SIG-M5 (cell line): ENCODE results near the gene OR6C70.
"Not testable (repeated sequence)": the region's sequence is repeated elsewhere in the genome, so short reads cannot be mapped to it uniquely, and the experiment has no call there.

Experiments
- DNase-seq: peaks from one replicate; lab custom pipeline; 2025; lab: John Stamatoyannopoulos, UW

The OR6C70 gene

GRCh38 chr12:55470088-55470829 is at the start of gene OR6C70:
OR6C70 (minus strand) TSS chr12:55470138; CDS start chr12:55470138, 0 bp downstream.
- DNase-seq, result no peak

GRCh38 chr12:55516391-55516790 is 46.5 kb upstream of the OR6C70 start:
- DNase-seq, result no peak

- DNase-seq, result no peak
Measured at GRCh38 chr12:55515696-55516095, 45.8 kb upstream of the OR6C70 start.

- DNase-seq, result no peak
Measured at GRCh38 chr12:55501601-55502000, 31.7 kb upstream of the OR6C70 start.

GRCh38 chr12:55499810-55500252 is 29.9 kb upstream of the OR6C70 start:
- DNase-seq, result no peak

- DNase-seq, result no peak
Measured at GRCh38 chr12:55499231-55499630, 29.3 kb upstream of the OR6C70 start.

GRCh38 chr12:55495490-55495889 is 25.6 kb upstream of the OR6C70 start:
- DNase-seq, result no peak

- no peak for DNase-seq
Measured at GRCh38 chr12:55492078-55492477, 22.1 kb upstream of the OR6C70 start, which contains the start of gene OR6C68. OR6C68 (plus strand) TSS chr12:55492378; CDS start chr12:55492378, 0 bp downstream.

GRCh38 chr12:55484284-55484683 is 14.3 kb upstream of the OR6C70 start:
- DNase-seq, result not testable (repeated sequence)

- not testable (repeated sequence) for DNase-seq
Measured at GRCh38 chr12:55479136-55479535, 9.2 kb upstream of the OR6C70 start.

- DNase-seq, result no peak
Measured at GRCh38 chr12:55472264-55472663, 2.3 kb upstream of the OR6C70 start.

- no peak for DNase-seq
Measured at GRCh38 chr12:55469291-55469690, 647 bp downstream of the OR6C70 start.

- DNase-seq, result no peak
Measured at GRCh38 chr12:55467836-55468235, 2.1 kb downstream of the OR6C70 start.

- not testable (repeated sequence) for DNase-seq
Measured at GRCh38 chr12:55464926-55465325, 5.0 kb downstream of the OR6C70 start.

- DNase-seq, result no peak
Measured at GRCh38 chr12:55448825-55449224, 21.1 kb downstream of the OR6C70 start.

- DNase-seq, result no peak
Measured at GRCh38 chr12:55446326-55446725, 23.6 kb downstream of the OR6C70 start.

- DNase-seq, result no peak
Measured at GRCh38 chr12:55445357-55445756, 24.6 kb downstream of the OR6C70 start.

GRCh38 chr12:55443776-55444175 is 26.2 kb downstream of the OR6C70 start, which contains the start of gene OR6C2:
OR6C2 (plus strand) TSS chr12:55444076; CDS start chr12:55452214, 8,138 bp downstream.
- DNase-seq, result no peak

GRCh38 chr12:55441233-55441632 is 28.7 kb downstream of the OR6C70 start:
- not testable (repeated sequence) for DNase-seq

GRCh38 chr12:55428331-55429243 is 41.4 kb downstream of the OR6C70 start:
- DNase-seq, result no peak

GRCh38 chr12:55425954-55426353 is 44.0 kb downstream of the OR6C70 start, which contains the start of gene OR6C76:
OR6C76 (plus strand) TSS chr12:55426254; CDS start chr12:55426254, 0 bp downstream.
- DNase-seq, result no peak

- no peak for DNase-seq
Measured at GRCh38 chr12:55420307-55420962, 49.5 kb downstream of the OR6C70 start.
